RWPE1 (cell line): ENCODE results near the gene DCAF8L2.
A peak's percentile ranks its signal among the peaks of the same experiment; 100 is the strongest.

Experiments
- CTCF ChIA-PET: fragments of 350-600 bp; sonication (Branson Sonifier 250); formaldehyde crosslinking; extraction: SDS; loops from one replicate; lab custom pipeline; 2021; lab: Yijun Ruan, JAX
- POLR2A ChIA-PET: fragments of 400-600 bp; formaldehyde crosslinking; extraction: SDS; loops from one replicate; lab custom pipeline; 2020; ENCODE audit warnings: antibody characterized with exemption; ENCODE audit not compliant: low non-redundant PET; lab: Yijun Ruan, JAX
- DNase-seq: peaks from one replicate; pipeline ENCODE4 v3.0.0; 2012; ENCODE audit warnings: low spot score
- H3K27ac ChIP-seq: fragments of 450-650 bp; 2 replicates; pipeline ENCODE4 v1.5.1; 2017
- CTCF ChIP-seq: fragments of 450-650 bp; conservative IDR thresholded peaks from 2 replicates; pipeline ENCODE4 v1.5.1; 2017; ENCODE audit warnings: low read depth, mild to moderate bottlenecking

Gene DCAF8L2

GRCh38 chrX:27600686-27601085 is 10.5 kb downstream of the DCAF8L2 start:
- DNase-seq = peak; percentile 18
- POLR2A ChIA-PET = interaction anchor here (0.6 kb wide), 1 partner anchor 264 kb away, joined by 7 read pairs; no protein-coding TSS in a partner anchor
- CTCF ChIA-PET = interaction anchor here (0.6 to 0.7 kb wide), 2 partner anchors 83 to 934 kb away, joined by 3 to 4 read pairs; no protein-coding TSS in a partner anchor
- no peak for TF ChIP-seq CTCF
- H3K27ac ChIP-seq = no peak overlapping the region

GRCh38 chrX:27608671-27609070 is 18.5 kb downstream of the DCAF8L2 start:
- CTCF ChIA-PET = interaction anchor here (0.7 kb wide), 1 partner anchor 47 kb away, joined by 4 read pairs; no protein-coding TSS in a partner anchor
- no peak overlapping the region for H3K27ac ChIP-seq
- POLR2A ChIA-PET = no interaction called here
- no peak for TF ChIP-seq CTCF
- no peak for DNase-seq

- no peak overlapping the region for H3K27ac ChIP-seq
- CTCF ChIA-PET = interaction anchor here (0.6 to 1.0 kb wide), 3 partner anchors 12 to 83 kb away, joined by 3 to 5 read pairs (median 3); no protein-coding TSS in a partner anchor
- no peak for DNase-seq
- TF ChIP-seq CTCF = no peak
- POLR2A ChIA-PET = no interaction called here
Observed at GRCh38 chrX:27619459-27619858, 29.3 kb downstream of the DCAF8L2 start.

- POLR2A ChIA-PET = no interaction called here
- no peak for DNase-seq
- no peak overlapping the region for H3K27ac ChIP-seq
- CTCF ChIA-PET = interaction anchor here (0.6 to 1.0 kb wide), 3 partner anchors 11 to 82 kb away, joined by 3 to 5 read pairs (median 3); no protein-coding TSS in a partner anchor
- peak; percentile 30 for TF ChIP-seq CTCF
Observed at GRCh38 chrX:27619975-27620374, 29.8 kb downstream of the DCAF8L2 start.

- no peak overlapping the region for H3K27ac ChIP-seq
- DNase-seq = no peak
- ChIA-PET CTCF (no interaction called here), POLR2A (no interaction called here)
- TF ChIP-seq CTCF = no peak
Observed at GRCh38 chrX:27622883-27623282, 32.7 kb downstream of the DCAF8L2 start.

GRCh38 chrX:27626066-27626465 is 35.9 kb downstream of the DCAF8L2 start:
- CTCF ChIA-PET = no interaction called here
- DNase-seq = no peak

More at GRCh38 chrX:27626066-27626465, 35.9 kb downstream of the DCAF8L2 start:
- TF ChIP-seq CTCF = no peak
- POLR2A ChIA-PET = no interaction called here
- H3K27ac ChIP-seq = no peak overlapping the region
